Astrocyte (in vitro differentiated cells and primary cell): ENCODE results near the gene HAPLN2.

Experiments used
- EZH2 ChIP-seq: IDR thresholded peaks from 2 replicates; pipeline ENCODE4 v1.6.1; 2012; ENCODE audit warnings: mild to moderate bottlenecking, low read length, inconsistent platforms; ENCODE audit not compliant: insufficient read depth
- TF ChIP-seq, protein P1 (sequence below): IDR thresholded peaks from 2 replicates; pipeline ENCODE4 v1.5.1; 2011; ENCODE audit warnings: low read depth, mild to moderate bottlenecking, inconsistent platforms, low read length, moderate library complexity; ENCODE audit not compliant: insufficient read depth

DNA sequence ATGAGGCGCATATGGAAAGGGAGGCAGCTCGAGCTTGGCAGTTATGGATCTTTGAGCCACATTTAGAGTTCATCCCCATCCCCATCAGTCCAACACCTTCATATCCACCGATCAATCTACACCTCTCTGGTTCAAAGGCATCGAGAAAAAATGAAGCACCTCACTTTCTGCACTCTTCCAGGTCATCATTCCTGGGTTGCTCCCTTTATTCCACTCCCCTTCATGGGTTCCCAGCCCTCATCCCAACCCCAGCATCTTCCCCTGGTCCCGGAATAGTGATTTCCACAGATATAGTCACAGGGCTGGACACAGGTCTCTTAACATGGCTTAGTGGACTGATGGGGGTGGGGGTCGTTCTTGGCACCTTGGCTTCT, 354 bp downstream of the HAPLN2 start:
- TF ChIP-seq EZH2: peak; percentile 22
- TF ChIP-seq, protein P1, sequence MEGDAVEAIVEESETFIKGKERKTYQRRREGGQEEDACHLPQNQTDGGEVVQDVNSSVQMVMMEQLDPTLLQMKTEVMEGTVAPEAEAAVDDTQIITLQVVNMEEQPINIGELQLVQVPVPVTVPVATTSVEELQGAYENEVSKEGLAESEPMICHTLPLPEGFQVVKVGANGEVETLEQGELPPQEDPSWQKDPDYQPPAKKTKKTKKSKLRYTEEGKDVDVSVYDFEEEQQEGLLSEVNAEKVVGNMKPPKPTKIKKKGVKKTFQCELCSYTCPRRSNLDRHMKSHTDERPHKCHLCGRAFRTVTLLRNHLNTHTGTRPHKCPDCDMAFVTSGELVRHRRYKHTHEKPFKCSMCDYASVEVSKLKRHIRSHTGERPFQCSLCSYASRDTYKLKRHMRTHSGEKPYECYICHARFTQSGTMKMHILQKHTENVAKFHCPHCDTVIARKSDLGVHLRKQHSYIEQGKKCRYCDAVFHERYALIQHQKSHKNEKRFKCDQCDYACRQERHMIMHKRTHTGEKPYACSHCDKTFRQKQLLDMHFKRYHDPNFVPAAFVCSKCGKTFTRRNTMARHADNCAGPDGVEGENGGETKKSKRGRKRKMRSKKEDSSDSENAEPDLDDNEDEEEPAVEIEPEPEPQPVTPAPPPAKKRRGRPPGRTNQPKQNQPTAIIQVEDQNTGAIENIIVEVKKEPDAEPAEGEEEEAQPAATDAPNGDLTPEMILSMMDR: no peak
